OCI-M1 (cell line): ENCODE results near the gene C12orf43.
A peak's percentile ranks its signal among the peaks of the same experiment; 100 is the strongest.

Source experiments
- DNase-seq: peaks from one replicate; lab custom pipeline; 2025; lab: John Stamatoyannopoulos, UW

C12orf43 gene

GRCh38 chr12:120999191-121000120, 16.8 kb downstream of the C12orf43 start:
- DNase-seq = no peak

DNA sequence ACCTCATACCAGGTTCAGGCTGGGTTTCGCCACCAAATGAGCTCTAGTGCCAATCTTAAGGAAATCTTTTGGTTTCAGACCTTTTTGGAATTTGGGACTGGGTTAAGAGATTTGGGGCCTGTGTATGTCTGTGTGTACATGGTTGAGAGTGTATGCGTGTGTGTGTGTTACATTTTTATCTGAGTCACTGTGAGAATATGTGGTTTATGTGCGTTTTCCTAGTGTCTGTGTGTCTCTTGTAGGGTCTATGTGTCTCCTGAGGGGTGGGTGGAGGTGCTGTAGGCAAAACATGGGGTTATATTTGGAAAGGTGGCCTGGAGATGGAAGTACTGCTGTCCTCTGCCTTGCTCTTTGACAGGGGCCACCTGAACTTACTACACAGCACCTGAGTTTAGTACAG, 17.9 kb downstream of the C12orf43 start:
- no peak for DNase-seq

DNA sequence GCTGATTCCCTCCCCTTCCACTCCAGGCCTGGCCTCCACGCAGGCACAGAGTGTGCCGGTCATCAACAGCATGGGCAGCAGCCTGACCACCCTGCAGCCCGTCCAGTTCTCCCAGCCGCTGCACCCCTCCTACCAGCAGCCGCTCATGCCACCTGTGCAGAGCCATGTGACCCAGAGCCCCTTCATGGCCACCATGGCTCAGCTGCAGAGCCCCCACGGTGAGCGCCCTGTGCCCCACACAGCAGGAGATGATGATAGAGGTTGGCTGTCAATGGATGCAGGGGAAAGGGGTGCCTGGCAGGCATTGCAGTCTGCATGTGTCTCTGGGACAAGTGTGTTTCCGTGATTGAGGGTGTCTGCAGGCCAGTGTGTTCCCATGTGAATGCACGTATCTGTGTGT, 18.8 kb downstream of the C12orf43 start:
- DNase-seq = no peak

DNA sequence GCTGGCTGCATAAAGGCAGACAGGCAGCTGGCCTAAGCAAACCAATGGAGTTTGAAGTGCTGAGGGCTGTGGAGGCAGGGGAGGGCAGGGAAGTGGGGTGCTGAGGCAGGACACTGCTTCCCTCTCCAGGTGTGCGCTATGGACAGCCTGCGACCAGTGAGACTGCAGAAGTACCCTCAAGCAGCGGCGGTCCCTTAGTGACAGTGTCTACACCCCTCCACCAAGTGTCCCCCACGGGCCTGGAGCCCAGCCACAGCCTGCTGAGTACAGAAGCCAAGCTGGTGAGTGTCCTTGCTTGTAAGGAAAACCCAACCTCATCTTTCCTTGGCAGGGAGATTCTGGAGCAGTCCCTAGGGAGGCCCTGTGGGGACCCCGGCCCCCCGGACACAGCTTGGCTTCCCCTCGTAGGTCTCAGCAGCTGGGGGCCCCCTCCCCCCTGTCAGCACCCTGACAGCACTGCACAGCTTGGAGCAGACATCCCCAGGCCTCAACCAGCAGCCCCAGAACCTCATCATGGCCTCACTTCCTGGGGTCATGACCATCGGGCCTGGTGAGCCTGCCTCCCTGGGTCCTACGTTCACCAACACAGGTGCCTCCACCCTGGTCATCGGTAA, 20.0 kb downstream of the C12orf43 start:
- no peak for DNase-seq

GRCh38 chr12:120994589-120995337, 21.5 kb downstream of the C12orf43 start:
- peak; percentile 12 for DNase-seq

GRCh38 chr12:120994059-120994458, 22.2 kb downstream of the C12orf43 start:
- no peak for DNase-seq

DNA sequence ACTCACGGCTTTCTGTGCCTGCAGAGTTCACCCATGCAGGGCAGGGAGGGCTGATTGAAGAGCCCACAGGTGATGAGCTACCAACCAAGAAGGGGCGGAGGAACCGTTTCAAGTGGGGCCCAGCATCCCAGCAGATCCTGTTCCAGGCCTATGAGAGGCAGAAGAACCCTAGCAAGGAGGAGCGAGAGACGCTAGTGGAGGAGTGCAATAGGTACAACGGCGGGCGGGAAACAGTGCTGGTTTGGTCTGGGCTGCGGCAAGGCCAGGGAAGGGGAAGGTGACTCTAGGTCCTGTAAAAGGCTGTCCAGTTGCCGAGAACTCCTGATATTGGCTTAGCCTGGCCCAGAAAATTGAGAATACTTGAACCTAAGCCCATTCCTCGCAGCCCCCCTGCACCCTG, 22.8 kb downstream of the C12orf43 start:
- DNase-seq = no peak

GRCh38 chr12:120992989-120993388, 23.3 kb downstream of the C12orf43 start:
- DNase-seq = no peak

- no peak for DNase-seq
Measured at GRCh38 chr12:120991965-120992364, 24.3 kb downstream of the C12orf43 start.

DNA sequence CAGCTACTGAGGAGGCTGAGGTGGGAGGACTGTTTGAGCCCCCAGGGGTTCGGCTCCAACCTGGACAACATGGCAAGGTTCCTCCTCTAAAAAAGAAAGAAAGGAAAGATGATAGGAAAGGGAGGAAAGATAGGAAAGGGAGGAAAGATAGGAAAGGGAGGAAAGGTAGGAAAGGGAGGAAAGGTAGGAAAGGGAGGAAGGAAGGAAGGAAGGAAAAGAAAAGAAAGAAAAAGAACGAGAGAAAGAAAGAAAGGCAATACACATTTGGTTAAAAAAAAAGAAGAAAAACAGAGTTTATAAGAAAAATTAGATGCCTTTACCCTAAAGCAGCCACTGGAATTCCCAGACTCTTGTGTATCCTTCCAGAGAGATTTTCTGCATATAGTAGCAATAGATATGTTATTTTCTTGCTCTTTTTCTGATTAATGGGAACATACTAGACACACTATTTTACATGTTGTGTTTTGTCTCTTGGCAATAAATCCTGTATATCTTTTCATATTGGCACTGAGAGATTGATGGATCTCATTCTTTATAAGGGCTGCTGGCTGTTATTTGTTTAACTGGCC, 25.7 kb downstream of the C12orf43 start:
- no peak for DNase-seq

DNA sequence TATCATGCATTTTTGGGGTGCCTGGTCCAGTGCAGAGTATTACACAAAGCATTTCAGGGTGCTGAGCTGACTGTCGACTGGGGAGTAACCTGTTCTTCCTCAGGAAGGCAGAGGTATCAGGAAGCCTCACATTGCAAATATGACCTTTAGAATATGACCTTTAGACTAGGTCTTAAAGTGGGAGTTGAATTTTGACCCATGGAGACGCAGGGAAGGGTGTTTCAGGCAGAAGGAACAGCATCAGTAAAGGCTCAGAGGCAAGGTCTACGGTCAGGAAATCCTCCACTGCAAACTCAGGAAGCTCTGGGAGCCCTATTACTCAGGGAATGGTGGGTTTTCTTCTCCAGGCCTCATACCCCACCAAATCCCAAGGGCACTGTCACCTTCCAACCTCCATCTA, 26.6 kb downstream of the C12orf43 start:
- DNase-seq = no peak

- no peak for DNase-seq
Measured at GRCh38 chr12:120988658-120989057, 27.6 kb downstream of the C12orf43 start.

GRCh38 chr12:120988234-120988633, 28.1 kb downstream of the C12orf43 start:
- no peak for DNase-seq

DNA sequence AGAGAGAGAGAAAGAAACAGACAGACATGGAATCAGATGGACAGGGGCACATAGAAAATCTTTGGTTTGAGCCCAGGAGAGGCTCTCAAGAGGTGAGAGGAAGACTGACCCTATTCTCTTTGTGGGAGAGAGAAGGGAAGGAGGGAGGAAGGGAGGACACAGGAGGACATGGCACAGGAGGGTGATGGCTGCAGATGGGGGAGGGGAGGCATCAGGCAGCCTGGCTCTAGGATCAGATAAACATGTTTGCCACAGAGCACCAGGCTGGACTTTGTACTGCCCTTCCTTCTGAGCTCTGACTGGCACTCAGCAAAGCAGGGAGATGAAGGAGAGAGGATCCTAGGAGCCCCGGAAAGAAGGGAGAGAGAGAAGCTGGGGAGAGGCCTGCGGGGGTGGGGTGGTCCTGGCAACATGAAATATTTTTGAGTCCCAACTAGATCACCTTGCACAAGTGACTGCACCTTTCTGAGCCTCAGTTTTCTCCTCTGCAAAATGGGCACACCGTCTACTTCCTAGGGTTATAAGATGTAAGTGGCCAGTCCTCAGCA, 31.9 kb downstream of the C12orf43 start:
- peak; percentile 17 for DNase-seq

DNA sequence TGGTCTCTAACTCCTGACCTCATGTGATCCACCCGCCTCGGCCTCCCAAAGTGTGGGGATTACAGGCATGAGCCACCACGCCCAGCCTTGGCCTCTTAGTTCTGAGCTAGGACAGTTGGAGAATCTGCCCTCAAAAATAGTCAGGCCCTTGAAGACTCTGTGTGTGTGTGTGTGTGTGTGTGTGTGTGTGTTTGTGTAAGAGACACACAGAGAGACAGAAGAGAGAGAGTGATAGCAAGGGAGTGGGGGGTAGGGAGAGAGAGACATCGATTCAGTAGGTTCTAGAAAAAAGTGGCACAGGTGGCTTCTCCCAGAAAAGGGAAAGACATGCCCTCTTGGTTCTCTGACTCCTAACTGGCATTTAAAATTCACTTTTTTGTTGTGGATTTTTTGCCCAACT, 32.5 kb downstream of the C12orf43 start:
- no peak for DNase-seq

DNA sequence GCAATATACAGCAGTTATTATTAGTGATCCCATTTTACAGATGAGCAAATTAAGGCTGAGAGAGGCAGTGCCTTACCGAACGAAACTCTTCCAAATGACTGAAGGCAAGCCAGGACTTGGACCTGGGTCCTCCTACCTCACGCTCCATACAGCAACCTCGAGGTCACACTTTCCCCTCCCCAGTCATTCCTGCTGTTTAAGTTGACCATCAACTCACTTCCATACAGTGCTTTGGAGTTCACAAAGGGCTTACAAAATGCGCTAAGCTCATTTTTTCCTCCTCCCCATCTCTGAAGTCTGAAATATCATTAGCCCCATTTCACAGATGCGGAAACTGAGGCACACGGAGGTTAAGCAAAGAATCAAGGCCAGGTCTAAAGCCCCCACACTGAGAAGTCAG, 33.6 kb downstream of the C12orf43 start:
- no peak for DNase-seq

DNA sequence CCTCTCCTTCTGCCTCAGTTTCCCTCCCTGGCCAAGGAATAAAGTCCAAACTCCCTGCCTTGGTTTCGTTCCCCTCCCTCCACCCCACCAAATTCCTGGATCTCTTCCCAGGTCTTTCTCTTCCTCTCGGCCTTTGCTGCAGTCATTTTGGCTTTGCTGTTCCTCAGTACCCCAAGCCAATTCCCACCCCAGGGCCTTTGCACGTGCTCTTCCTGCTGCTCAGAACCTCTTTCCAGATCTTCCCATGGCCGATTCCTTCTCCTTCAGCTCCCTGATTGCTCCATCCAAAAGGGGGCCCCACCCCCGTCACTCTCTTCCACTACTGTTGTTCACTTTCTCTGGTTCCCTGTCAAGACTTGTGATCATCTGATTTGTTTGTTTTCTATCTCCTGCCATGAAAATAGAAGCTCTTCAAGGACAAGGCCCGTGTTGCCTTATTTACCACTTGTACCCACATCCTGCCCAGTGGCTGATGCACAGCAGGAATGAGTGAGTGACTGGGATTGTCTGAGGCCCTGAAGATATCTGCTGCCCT, 34.8 kb downstream of the C12orf43 start:
- no peak for DNase-seq

GRCh38 chr12:120980800-120981368, 35.4 kb downstream of the C12orf43 start:
- DNase-seq = no peak

DNA sequence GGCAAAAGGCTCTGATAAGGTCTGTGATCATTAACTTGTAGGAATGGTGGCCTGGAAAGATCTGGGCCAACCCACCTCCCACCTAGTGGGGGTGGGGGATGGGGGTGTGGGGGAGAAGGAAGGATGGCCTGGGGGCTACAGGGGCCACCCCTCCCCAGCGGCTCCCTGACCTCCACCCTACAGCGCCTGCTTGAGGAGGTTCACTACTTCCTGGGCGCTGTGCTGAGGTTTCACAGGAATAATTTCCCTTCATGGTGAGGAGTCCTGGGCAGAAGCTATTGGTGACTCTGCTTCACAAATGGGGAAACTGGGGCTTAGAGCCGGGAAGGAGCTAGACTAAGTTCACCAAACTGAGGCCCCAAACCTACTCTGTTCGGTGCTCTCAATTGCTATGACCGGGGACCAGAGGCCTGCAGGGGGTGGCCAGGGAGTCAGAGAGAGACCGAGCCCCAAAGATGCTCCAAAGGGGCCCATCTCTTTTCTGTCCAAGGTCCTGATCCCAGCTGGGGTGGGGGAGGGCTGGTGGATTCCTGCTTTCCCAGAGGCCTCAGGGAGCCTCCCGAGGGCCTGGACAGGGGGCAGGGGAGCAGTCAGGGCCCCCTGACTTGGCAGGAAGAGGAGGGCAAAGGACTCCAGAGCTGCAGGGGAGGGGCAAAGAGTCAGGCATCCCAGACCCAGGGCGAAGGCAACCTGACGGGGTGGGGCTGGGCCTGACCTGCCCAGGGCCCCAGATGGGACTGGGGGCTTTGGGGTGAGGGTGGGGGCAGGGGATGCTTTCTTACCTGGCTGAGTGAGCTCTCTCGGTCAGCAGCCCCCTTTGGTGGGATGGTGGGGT, 36.2 kb downstream of the C12orf43 start:
- no peak for DNase-seq

GRCh38 chr12:120979220-120979861, 36.9 kb downstream of the C12orf43 start:
- DNase-seq = no peak
